C4-2B (cell line): ENCODE data around the gene ZNF665.

Source experiments
- CTCF ChIP-seq: fragments of 450-650 bp; conservative IDR thresholded peaks from 2 replicates; pipeline ENCODE4 v1.5.1; 2017; ENCODE audit warnings: mild to moderate bottlenecking
- ZFX ChIP-seq: fragments of 450-650 bp; IDR thresholded peaks from 2 replicates; pipeline ENCODE4 v1.6.1; 2017

GRCh38 chr19:53224606-53225005 is 31.4 kb upstream of the ZNF665 start:
- TF ChIP-seq CTCF (no peak), ZFX (no peak)
